ENCODE measurements around the gene EZR.

EZR gene

GRCh38 chr6:158818581-158819212 lies 471 bp downstream of the EZR start:
- DNase-seq (ENCODE audit: low read depth in 2 of 2), result no peak

GRCh38 chr6:158817728-158818580 lies 1.2 kb downstream of the EZR start:
- no peak for DNase-seq (ENCODE audit: low read depth in 2 of 2)

- no peak for DNase-seq (ENCODE audit: low read depth in 2 of 2)
Measured at GRCh38 chr6:158816803-158817727, 2.1 kb downstream of the EZR start.

DNA sequence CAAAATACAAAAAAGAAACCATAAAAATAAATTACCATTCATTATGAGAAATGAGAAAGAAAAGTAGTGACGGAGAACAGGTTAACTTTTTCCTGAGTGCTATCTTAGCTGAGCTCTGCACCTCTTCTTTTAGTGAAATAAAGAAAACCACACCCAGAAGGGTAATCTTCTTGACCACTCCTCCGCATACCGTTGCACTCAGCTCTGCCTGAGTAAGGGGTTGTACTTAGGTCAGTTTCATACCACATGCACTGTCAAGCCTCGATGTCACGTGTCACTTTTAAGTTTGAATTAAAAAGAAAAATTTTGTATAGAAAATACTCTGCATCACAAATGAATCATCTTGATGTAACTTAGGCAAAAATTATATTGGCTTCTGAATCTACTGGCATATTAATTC lies 2.8 kb downstream of the EZR start:
- no peak for DNase-seq (ENCODE audit: low read depth in 2 of 2)

GRCh38 chr6:158815907-158816306 lies 3.3 kb downstream of the EZR start:
- DNase-seq (ENCODE audit: low read depth in 2 of 2), result no peak

- no peak for DNase-seq (ENCODE audit: low read depth in 2 of 2)
Measured at GRCh38 chr6:158815379-158815724, 3.8 kb downstream of the EZR start.

DNA sequence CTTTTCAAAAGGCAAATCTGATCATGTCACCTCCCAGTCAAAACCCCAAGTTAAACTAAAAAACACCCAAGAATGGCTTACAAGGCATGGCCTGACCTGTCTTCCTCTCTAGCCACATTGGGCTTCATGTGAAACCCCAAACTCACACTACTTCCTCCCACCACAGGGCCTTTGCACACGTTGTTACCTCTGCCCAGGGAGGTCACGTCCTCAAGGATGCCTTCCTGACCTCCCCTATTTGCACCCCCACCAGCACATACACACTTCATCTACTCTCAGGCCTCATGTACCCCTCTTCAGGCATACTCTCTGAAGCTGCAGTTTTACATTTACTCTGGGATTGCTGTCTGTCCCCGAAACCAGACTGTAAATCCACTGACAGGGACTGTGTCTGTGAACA lies 6.1 kb downstream of the EZR start:
- no peak for DNase-seq (ENCODE audit: low read depth in 2 of 2)

- no peak for DNase-seq (ENCODE audit: low read depth in 2 of 2)
Measured at GRCh38 chr6:158812611-158813010, 6.6 kb downstream of the EZR start.

DNA sequence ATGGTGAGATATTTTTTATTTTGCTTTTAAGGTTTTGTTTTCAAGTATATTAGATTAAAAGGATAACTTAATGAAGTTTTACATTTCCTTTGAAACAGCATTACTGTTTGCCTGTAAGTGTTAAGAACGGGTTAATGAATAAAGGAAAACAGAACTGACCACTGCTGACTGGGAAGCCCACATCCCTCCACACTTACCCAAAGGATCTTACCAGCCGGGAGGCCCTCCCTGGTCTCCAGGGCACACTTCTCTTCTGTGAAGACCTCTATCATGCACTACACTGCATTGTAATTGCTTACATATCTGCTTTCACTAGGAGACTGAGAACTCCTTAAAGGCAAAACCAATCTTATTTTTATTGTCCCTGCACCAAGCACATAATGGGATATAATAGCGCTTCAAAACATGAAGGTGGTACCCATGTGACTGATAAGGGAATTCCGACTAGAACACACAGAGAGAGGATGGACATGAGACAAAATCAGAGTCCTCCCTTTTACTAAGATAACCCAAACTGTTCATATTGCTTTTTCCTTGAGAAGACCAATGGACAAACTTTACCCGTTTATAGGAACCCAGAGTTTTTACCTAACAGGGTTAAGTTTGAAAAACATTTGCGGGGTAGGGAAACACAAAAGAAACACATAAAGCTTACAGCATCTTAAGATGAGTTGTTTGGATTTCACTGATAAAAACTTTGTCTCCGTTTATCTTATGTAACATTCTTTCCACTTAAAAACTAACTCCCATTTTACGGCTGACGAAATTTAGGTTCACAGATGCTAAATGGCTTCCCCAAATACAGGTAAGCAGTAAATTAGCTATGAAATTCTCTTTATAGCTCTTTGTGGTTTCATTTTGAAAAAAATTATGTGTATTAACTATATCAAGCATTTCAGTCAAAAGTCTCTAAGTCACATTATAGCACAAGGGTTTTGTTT lies 8.7 kb downstream of the EZR start:
- no peak for DNase-seq (ENCODE audit: low read depth in 2 of 2)

- no peak for DNase-seq (ENCODE audit: low read depth in 2 of 2)
Measured at GRCh38 chr6:158808941-158809678, 10.1 kb downstream of the EZR start.

GRCh38 chr6:158808442-158808833 lies 10.7 kb downstream of the EZR start:
- DNase-seq (ENCODE audit: low read depth in 2 of 2), result no peak

DNA sequence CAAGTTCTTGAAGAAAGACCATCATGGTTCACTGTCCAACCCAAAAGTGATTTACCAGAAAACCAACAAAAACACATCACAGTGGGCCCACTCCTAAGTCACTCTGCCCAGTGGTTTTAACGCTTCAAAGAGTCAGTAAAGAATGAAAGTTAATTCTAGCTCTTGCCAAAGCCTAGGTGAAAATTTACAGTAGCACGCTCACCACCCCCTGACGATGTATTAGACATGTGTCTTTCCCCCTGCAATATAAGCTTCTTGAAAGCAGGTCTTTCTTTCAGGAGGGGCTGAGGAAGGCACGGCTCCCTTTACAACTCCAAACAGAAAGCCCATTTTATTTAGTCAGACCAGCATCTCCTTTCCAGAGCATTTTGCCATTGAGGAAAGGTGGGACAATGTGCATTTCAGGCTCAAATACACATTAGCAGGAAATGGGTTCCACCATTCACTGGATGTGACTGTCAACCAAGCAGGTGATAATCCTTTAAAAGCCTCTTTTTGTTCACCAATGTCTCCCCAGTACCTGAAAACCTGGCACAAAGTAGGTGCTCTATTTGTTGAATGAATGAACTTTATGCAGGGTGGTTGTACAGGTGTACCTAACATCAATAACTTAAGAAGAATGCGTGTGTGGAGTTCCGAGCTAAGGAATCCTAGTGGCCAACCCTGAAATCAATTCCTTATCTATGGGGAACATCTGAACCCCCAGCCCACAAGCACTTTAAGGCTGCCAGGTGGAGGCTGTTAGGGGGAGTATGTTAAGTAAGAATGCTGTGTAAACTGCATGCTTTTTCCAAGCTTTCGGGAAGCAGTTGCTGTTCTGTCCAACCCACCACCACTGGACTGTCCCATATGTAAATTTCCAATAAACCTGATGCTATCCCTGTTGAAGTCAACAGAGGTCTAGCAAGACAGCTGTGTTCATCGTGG lies 11.4 kb downstream of the EZR start:
- no peak for DNase-seq (ENCODE audit: low read depth in 2 of 2)

GRCh38 chr6:158805698-158806377 lies 13.3 kb downstream of the EZR start:
- DNase-seq (ENCODE audit: low read depth in 2 of 2), result no peak

DNA sequence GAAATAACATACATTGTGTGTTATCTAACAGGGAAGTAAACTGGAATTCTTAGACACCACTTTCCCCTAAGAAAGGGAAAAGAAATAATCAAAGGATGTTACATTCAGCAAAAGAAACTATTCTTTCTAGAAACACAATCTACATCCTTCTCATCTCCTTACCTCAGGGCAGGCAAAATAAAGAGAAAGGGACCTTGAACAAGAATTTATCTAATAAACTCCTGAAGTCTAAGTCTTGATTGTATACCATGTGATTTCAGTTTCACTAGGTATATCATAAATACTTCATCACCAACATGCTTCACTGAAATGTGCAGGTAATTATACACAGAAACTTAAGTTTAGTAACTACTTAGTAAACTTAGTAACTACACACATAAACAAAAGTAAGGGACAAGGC lies 15.0 kb downstream of the EZR start:
- no peak for DNase-seq (ENCODE audit: low read depth in 2 of 2)

DNA sequence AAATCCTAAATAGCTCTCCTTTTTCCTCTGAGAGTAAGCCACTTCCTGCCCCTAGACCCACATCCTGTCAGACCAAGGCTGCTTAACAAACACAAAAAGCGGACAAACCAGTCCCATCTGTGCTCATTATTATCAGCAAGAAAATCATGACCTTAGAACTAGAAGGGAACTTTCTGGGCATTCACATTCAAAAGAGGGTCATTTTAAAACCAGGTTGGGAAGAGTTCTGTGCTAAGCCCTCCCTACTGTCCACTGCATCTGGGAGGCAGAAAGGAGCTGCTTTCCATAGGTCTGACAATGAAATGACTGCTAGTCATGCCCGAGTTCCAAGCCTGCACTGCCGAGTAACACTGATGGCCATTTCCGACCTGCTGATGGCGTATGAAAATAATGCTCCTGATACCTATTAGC lies 15.4 kb downstream of the EZR start:
- DNase-seq (ENCODE audit: low read depth in 2 of 2), result no peak

DNA sequence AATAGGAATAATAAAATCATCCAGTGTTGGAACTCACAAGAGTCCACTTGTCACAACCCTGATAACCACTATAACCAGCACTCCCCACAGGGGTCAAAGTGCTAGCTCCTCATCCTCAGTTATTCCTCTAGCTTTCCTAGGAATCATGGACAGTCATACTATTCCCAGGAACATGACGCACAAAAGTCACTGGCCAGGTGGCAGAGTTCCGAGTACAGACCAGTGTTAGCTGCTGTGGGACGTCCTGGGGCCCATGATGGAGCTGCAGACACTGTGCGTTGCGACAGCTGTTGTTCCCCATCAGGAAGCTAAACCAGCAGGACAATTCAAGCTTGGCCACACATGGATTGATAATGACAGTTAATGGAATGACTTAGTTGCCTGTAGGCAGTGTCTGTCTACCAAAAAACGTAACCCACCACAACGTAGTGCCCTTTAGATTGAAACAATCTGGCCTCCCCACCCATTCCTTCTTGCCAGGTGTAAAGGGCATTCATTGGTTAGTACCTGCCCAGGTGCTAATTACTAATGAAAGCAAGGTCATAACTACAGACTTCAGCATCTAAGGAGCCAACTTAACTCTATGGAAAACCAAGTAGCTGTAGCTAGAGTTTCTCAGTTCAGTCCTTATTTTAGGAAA lies 17.4 kb downstream of the EZR start:
- no peak for DNase-seq (ENCODE audit: low read depth in 2 of 2)

- no peak for DNase-seq (ENCODE audit: low read depth in 2 of 2)
Measured at GRCh38 chr6:158799051-158799792, 19.9 kb downstream of the EZR start.

DNA sequence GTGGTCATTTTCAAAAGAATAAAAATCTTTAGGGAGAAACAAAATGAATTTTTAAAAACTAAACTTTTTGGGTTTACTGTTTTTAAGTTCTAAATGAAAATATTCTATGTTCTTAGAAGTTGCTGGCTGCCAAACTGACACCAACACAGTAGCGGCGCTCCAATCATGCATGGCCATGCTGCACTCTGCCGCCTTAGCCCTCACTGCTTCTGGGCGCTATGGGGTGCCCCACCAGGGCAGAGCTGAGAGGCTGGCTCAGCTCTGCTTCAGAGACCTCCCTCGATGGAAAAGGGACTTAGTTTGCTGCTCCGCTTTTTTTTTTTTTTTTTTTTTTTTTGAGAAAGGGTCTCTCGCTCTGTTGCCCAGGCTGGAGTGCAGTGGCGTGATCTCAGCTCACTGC lies 20.9 kb downstream of the EZR start:
- DNase-seq (ENCODE audit: low read depth in 2 of 2), result no peak

Data from fibroblast of skin of left biceps (primary cell).